Stimulated activated naive CD4-positive, alpha-beta T cell treated with Interleukin-2 at 50 U/mL for 16 hours (primary cell): ENCODE data around the gene PYGB.
"Not testable (repeated sequence)": the region's sequence is repeated elsewhere in the genome, so short reads cannot be mapped to it uniquely, and the experiment has no call there.

ENCODE experiments used
- DNase-seq: peaks from one replicate; lab custom pipeline; 2025; lab: John Stamatoyannopoulos, UW

Gene PYGB

DNA sequence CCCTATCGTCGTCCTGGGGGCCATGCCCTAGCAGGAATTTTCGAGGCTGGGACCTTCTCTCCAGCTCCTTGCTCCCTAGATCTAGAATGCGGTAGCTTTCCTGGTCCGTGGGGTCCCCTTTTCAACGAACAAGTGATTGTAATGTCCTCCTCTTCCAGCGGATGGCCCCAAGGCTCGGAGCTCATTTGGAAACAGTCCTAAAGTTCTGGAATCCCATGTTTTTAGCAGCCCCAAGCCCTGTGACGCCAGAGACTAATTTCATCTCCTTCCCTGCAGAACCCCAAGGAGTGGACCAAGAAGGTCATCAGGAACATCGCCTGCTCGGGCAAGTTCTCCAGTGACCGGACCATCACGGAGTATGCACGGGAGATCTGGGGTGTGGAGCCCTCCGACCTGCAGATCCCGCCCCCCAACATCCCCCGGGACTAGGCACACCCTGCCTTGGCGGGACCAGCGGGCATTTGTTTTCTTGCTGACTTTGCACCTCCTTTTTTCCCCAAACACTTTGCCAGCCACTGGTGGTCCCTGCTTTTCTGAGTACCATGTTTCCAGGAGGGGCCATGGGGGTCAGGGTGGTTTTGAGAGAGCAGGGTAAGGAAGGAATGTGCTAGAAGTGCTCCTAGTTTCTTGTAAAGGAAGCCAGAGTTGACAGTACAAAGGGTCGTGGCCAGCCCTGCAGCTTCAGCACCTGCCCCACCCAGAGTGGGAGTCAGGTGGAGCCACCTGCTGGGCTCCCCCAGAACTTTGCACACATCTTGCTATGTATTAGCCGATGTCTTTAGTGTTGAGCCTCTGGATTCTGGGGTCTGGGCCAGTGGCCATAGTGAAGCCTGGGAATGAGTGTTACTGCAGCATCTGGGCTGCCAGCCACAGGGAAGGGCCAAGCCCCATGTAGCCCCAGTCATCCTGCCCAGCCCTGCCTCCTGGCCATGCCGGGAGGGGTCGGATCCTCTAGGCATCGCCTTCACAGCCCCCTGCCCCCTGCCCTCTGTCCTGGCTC lies 48.5 kb downstream of the PYGB start:
- no peak for DNase-seq

DNA sequence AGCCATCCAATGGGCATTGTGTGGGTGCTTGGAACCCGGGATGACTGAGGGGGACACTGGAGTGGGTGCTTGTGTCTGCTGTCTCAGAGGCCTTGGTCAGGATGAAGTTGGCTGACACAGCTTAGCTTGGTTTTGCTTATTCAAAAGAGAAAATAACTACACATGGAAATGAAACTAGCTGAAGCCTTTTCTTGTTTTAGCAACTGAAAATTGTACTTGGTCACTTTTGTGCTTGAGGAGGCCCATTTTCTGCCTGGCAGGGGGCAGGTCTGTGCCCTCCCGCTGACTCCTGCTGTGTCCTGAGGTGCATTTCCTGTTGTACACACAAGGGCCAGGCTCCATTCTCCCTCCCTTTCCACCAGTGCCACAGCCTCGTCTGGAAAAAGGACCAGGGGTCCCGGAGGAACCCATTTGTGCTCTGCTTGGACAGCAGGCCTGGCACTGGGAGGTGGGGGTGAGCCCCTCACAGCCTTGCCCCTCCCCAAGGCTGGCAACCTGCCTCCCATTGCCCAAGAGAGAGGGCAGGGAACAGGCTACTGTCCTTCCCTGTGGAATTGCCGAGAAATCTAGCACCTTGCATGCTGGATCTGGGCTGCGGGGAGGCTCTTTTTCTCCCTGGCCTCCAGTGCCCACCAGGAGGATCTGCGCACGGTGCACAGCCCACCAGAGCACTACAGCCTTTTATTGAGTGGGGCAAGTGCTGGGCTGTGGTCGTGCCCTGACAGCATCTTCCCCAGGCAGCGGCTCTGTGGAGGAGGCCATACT lies 49.4 kb downstream of the PYGB start:
- DNase-seq = no peak

DNA sequence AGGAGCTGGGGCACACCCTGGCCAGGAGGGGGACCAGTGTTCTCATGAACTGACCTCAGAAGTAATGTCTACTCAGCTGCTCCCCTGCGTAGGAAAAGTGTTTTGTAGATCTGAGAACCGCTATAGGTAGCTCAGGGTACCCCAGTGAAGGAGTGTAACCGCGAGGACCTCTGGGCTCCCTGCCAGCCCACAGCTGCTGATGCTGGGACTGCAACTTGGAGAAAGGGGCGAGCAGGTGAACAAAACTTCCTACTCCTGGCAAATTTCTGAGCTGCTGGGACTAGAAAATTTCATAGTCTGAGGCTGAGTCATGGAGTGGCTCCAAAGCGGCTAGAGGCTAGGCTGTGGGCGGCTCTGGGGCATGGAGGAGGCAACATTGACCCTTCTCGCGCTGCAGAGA lies 51.9 kb downstream of the PYGB start:
- no peak for DNase-seq

DNA sequence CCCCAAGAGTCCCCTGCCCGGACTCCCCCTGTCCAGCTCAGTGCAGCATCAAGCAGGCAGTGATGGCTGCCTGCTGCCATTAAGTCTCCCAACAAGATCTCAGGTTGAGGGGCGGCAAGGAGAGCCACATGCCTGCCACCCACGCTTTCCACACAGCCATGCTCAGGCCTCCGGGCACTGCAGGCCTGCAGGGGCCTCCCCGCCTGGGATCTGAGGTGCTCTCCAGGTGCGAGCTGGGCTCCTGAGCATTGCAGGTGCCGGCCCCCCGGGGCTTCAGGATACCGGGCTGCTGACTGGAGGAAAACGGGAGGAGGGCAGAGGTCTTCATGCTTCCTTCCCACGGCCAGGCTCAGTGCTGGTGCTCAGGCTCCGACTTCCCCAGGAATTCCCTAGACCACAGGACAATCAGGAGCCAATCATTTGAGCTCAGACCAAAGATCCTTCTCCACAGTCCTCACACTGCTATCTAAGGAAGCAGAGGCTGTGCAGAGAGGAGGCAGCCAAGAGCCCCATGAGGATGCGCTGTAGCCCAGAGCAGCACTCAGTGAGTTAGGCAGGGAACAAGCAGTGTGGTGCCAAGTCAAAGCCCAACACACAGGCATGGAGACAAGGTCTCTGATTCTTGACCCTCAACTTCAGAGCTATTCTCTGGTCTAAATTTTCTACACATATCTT lies 52.7 kb downstream of the PYGB start:
- DNase-seq = no peak

DNA sequence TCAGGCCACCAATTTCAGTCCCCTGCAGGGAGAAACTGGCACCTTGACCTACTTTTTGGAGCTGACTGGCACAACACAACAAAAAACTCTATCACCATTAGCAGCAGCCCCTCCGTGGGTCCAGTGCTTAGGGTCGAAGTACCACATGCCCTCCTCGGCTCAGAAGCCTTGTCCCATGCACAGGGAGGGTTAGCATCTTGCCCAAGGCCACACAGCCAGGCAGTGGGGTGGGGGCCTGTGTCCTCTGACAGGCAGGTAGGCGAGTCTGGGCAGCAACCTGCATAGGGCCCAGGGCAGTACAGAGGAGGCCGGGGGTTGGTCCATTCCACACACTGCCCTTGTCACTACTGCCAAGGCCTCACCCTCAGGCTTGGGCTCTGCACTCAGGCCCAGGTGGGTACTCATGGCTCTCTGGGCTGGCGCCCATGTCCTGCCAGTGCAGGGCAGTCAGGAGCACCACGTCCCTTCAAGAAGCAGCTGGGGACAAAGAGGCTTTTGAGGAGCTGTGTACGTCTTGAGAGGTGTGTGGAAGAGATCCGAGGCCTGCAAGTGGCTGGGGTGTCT lies 53.6 kb downstream of the PYGB start:
- DNase-seq = no peak

DNA sequence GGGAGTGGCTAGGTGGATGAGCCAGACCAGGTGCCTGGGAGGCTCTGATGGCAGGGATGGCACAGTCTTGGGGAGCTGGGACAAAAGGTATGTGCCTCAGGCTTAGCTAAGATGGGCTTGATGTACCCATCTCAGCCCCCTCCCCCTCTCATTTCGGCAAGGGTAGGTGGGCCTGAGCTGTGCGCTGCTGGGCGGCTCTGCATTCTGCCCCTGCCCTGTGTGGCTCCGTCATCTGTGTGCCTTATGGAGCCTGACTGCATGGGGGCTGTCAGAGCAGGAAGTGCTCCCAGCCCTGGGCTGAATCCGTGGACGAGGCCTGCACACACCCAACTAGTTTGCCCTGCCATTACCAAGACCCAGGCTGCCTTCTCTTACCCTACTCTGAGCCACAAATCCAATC lies 54.7 kb downstream of the PYGB start:
- no peak for DNase-seq

DNA sequence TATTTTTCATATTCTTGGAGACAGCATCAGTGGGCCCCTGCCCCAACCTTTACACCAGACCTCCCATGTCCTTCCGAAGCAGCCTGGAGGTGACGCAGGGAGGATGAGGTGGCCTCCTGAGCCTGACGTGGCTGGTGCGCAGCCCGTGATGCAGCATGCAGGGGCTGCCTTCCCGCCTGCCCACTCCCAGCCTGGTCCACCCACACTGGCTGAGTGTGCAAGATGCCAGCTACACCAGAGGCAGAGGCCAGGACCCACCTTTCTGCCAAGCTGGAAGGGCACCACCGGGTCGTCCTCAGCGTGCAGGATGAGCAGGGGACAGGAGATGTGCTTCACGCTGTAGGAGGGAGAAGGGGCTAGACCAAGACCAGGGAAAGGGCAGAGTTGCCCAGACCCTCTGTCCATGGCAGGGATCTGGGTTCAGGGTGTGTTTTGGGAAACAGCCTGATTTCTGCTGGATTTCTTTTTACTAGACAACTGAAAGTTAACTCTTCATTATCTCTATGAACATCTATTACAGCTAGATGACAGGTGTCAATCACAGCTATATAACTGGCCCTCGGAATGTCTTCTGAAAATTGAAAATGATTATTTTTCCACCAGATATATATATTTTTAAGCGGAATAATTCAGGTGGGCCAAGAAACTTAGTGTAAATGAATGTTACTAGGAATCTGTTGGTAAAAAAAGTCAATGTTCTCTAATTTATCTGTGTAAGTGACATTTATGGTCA lies 55.6 kb downstream of the PYGB start:
- no peak for DNase-seq

DNA sequence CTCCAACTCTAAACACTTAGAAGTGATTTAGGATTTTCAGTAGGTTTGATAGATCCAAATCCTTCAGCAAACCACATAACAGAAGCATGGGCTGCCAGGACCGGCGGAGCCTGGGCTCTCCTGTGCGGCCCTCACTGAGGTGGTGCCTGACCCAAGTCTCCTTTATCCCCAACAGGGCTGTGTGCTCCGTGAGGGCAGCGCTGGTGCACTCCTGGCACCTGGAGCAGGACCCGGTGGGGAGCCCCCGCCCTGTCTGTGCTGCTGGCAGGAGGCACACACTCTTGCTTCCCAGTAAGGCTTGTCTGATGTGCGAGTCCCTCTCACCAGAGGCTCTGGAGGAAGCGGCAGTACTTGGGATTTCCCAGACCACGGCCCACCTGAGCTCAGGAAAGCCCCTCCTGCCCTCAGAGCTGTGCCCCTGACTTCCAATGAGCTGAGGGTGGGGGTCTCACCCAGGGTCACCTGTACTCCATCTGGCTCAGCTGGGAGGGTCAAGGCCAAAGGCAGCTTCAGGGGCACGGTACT lies 56.2 kb downstream of the PYGB start:
- DNase-seq = no peak

DNA sequence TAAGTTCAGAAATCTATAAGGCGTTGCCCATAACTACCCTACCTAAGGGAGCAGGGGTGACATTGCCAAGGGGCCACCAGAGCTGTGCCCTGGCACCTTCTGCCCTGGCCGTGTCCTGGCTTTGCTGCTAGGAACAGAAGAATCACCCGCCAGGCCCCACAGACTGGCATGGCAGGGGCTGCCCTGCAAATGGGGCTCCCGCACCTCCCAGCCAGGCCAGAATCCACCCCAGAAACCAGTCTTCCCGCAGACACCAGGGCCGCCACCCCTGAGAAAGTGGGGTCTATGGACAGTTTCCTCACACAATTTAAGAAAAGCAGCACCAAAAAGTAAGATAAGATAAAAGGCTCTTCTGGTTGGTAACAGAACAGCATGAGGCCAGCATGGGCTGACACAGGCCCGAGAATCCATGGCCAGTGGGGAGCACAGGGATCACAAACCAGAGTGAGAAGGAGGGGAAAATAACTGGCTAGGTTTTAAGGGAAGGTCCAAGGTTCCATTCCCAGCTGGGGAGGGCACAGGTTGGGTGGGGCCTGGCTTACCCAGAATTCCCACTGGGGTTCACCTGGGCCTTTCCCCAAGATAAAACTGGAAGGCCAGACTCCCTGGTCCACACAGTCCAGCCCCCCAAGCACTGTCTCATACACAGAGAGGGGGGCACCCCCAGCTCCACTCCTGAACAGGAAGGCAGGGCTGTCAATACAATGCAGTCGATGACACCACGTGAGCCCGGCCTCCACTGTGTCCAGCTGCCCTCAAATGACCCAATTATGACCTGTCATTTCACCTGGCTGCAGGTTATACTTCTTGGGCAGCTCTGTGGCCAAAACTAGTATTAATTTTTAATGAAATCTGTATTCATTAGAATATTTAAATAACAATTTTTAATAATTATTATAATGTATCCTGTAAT lies 59.4 kb downstream of the PYGB start:
- DNase-seq = no peak

DNA sequence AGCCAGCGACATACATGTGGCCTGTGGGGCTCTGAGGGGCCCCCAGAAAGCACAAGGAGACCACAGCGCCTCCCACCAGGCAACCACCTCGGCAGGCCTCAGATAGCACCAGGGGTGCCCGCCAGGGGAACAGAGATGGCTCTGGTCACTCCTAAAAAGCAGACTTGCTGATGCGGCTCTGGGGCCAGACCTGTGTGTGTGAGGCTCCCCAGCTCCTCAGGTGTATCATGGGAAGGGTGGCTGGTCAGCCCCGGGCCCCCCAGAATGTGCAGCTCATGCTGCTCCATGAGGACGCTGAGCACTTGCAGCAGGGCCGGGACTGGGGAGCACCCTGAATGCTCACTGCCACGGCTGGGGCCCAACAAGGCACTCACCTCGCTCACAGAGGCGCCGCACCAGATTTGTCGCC lies 60.2 kb downstream of the PYGB start:
- no peak for DNase-seq

DNA sequence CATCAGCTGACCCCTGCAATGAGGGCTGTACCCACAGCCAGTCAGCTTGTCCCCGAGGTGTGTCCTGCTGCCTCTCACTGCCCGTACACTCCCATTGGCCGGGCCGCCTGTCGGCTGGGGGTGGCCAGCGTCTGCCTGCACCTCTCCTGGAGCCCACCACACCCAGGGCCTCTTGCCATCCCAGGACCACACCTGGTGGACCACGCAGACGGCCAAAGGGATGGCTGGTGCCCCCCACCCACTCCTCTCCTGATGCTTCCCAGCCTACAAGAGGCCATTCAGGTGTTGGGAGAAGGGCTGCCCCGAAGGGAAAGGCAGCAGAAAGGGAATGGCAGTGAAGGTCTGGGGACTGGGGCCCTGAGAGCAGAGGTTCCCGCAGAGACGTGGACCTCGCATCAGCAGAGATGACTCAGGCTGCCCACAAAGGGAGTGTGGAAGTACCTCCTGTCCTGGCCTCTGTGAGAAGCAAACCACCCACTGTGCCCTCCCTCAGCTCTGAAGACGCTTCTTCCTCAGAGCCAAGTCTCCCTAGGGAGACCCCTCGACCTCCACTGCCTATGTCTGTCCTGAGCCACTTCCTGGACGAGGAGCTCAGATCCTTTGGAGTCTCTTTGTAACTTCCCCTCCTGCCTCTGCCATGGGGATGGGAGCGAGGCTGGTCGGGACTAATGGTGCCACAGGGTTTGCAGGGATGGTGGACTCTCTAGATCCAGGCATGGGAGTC lies 60.9 kb downstream of the PYGB start:
- DNase-seq = no peak

DNA sequence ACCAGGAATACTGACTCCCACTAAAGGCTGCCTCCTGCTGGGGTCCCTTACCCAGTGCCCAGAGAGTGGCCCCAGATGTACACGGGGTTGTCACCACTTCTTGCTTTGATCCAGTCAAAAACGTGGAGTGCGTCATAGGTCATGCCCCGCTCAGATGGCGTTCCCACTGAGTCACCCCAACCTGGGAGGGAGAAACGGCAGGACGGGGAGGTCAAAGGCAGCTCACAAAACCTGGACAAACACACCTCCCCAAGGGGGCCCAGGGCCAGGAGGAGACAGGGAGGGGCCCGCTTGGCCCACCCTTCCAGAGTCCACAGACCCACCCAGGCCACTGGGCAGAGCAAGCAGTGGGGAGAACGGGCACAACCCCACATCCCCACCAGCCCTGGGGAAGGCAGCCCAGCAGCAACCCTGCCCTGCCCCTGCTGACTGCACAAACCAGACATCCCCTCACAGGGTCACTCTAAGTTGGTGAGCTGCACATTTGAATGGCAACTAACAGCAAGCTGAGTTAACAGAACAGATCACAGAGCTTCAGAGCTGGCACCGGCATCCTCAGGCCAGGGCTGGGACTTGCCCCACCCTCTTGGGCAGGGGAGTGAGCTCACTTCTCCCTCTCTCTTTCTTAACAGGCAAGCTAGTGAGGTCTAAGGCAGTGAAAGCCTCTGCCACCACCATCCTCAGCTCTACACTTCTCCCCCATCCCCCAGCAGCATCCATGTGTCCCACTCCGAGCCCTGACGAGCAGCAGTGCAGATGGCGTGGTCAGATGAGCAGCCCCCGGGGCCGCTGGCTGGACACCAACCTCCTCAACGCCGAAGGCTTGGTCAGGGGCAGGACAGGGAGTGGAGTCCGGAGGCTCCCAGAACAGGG lies 61.7 kb downstream of the PYGB start:
- DNase-seq = no peak

DNA sequence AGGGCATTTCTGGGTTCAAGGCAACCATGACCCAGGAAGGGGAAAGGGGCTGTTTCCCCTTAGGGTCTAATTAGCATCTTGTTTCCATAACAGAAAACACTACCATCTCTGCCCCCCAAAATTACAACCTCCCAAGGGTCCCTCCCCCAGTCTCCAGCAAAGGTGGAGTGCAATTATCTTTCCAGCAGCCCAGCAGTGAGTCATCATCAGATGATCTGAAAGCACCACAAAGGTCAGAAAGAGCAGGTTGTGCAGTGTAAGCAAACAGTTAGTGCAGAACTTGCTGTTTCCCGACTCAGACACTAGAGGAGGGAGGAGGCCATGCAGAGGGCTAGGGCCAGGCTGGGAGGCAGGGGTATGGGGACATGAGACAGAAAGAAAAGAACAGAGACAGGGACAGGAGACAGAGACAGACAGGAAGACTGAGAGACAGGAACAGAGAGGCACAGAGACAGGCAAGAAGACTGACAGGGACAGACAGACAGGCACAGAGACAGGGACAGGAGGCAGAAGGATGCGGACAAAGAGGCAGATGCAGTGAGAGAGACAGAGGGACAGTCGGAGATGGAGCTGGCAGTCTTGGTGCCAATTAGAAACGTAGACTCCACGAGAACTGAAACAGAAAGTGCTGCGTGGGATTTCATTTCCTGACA lies 62.5 kb downstream of the PYGB start:
- DNase-seq = peak; percentile 49

DNA sequence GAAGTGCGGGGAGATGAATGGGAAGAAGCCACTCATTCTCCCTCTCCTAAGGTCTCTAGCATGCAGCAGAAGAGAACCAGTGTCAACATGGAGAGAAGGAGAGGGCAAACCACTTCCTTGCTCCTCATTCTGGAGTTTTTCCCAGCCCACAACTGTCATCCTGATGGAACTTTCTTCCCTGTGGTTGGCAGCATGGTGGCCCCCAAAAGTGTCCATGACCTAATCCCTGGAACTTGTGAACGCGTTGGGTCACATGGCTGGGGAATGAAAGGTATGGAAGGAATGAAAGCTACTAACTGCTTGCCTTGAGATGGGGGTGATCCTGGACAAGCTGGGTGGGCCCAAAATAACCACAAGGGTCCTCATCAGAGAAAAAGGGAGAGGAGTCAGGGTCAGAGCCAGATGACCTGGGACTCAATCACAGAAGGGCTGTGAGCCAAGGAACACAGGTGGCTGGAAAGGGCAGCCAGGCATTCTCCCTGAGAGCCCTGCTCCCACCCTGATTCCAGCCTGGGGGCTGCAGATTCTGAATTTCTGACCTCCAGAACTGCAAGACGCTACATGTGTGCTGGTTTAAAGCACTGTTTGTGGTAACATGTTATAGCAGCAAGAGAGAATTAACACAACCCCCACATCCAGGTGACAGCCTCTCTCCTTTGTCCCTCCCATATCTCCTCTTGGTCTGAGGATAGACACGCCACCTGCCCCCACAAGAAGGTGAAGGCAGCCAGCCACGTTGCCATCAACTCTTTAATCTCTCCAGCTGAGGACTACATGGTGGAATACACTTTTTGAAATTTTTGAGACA lies 63.2 kb downstream of the PYGB start:
- no peak for DNase-seq

DNA sequence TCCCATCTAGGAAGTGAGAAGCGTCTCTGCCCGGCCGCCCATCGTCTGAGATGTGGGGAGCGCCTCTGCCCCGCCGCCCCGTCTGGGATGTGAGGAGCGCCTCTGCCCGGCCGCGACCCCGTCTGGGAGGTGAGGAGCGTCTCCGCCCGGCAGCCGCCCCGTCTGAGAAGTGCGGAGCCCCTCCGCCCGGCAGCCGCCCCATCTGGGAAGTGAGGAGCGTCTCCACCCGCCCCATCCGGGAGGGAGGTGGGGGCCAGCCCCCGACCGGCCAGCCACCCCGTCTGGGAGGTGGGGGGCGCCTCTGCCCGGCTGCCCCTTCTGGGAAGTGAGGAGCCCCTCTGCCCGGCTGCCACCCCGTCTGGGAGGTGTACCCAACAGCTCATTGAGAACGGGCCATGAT lies 64.8 kb downstream of the PYGB start:
- not testable (repeated sequence) for DNase-seq

DNA sequence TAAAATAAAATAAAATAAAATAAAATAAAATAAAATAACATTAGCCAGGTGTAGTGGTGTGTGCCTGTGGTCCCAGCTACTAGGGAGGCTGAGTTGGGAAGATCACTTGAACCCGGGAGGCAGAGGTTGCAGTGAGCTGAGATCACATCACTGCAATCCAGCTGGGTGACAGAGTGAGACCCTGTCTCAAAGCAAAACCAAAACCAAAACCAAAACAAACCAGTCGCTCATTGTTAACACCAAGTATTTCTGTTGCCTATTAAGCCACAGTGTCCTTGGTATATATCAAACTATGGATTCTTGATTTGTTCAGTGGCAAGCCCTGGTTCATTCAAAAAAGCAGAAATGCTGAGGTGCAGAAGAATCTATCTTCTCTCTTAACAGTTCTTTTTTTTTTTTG lies 65.7 kb downstream of the PYGB start:
- DNase-seq = no peak
